Adrenal gland (tissue), 12 donors: ENCODE results near the gene MRPL34. TPM values are rescaled to one million over a fixed set of nuclear protein-coding genes. Genes with fewer than 3 reads are reported as not detected.

Source experiments
- DNase-seq, 7 donors: peaks; one replicate each; pipeline ENCODE4 v3.0.0-alpha.2; 2019 to 2020
- H3K27ac ChIP-seq, 5 donors: fragments of 200-600 bp; sonication (generic) in 4 of 5; 1 replicate in 3 of 5; 2 replicates in 2 of 5; pipeline versions ENCODE4 v1.5.1 to v1.8.0; 2016 to 2020; ENCODE audit warnings: mild to moderate bottlenecking in 1 of 5
- H3K27me3 ChIP-seq: fragments of 200-600 bp; 2 replicates; pipeline ENCODE4 v1.8.0; 2021
- H3K36me3 ChIP-seq, 2 donors: fragments of 200-600 bp; replicated peaks in 1 of 2; 1 replicate in 1 of 2; 2 replicates in 1 of 2; pipeline versions ENCODE4 v1.5.1 to v1.8.0; 2018 to 2022
- H3K4me1 ChIP-seq, 2 donors: fragments of 200-600 bp; replicated peaks in 1 of 2; 1 replicate in 1 of 2; 2 replicates in 1 of 2; pipeline versions ENCODE4 v1.5.1 to v1.8.0; 2018 to 2021
- H3K4me3 ChIP-seq, 4 donors: fragments of 200-600 bp; sonication (generic) in 3 of 4; one replicate each; pipeline ENCODE4 v1.5.1; 2016 to 2018
- H3K9me3 ChIP-seq, 3 donors: fragments of 200-600 bp; sonication (generic) in 1 of 3; replicated peaks in 1 of 3; 1 replicate in 2 of 3; 2 replicates in 1 of 3; pipeline versions ENCODE4 v1.5.1 to v1.8.0; 2016 to 2021
- CTCF ChIP-seq, 6 experiments: fragments of 450-650 bp in 4 of 6; fragments of 200-600 bp in 2 of 6; sonication (generic) in 1 of 6; IDR thresholded peaks; 1 replicate in 5 of 6; 2 replicates in 1 of 6; pipeline versions ENCODE4 v1.5.1 to v1.8.0; 2016 to 2021; ENCODE audit warnings: antibody characterized with exemption in 6 of 6, mild to moderate bottlenecking in 2 of 6, moderate library complexity in 1 of 6
- POLR2A ChIP-seq, 2 donors: fragments of 450-650 bp; IDR thresholded peaks; one replicate each; pipeline ENCODE4 v1.6.1; 2017; ENCODE audit warnings: antibody characterized with exemption in 2 of 2, mild to moderate bottlenecking in 2 of 2, moderate library complexity in 1 of 2
- WGBS, 4 donors: extraction: QIAGEN DNeasy Blood & Tissue Kit in 2 of 4; methylation state at CpG; one replicate each; pipeline versions ENCODE4 v1.1.5 to v1.1.7; 2013 to 2017; 5-methylcytosine and 5-hydroxymethylcytosine counted together
- intact Hi-C, 2 donors: fragments of 100-400 bp; cut with DNase I; formaldehyde crosslinking; loops; one replicate each; pipeline versions ENCODE4 v1.14.1 to v1.15.0; 2022 to 2023
- polyA plus RNA-seq, 3 donors: library from polyadenylated mRNA; stranded (reverse); fragments of 200-250 nt in 2 of 3; fragments of 350-450 nt in 1 of 3; fragmentation: Illumina TruSeq in 1 of 3; extraction: RNeasy Lipid Tissue Mini Kit (QIAGEN cat#74804) in 1 of 3; gene quantifications; one replicate each; pipeline ENCODE4 v1.2.3, GENCODE V29; 2013 to 2014
- total RNA-seq, 9 donors: library from RNA; depleted of rRNA in 4 of 9; stranded (reverse); fragments of >200 nt in 4 of 9; fragments of 120-200 nt in 1 of 9; fragmentation: NEBNext Ultra II Directional in 1 of 9; extraction: Animal tissue kit (Norgen Biotek cat#: 25700) in 1 of 9; gene quantifications; one replicate each; pipeline versions ENCODE4 v1.1.0 to v1.2.4, GENCODE V29; 2013 to 2023
- donor health status: healthy with polysubstance abuse.
- donor health status: Bipolar disorder and iron deficiency.
- donor health status: DM: yes; HTN: yes; CAD: no.
- donor health status: DM: no; HTN: no; CAD: no.
- donor health status: DM: no; HTN: no; CAD: no.
- donor health status: DM: yes; HTN: yes; CAD: no.

The MRPL34 gene
- total and polyA plus RNA-seq, 12 donors: 95.8 to 358 (median 152) TPM

- H3K27ac ChIP-seq: peak overlapping the region in 1 of 5 donors; percentile 38
- H3K36me3 ChIP-seq: no peaks in the 10 kb centered on the region
- no peaks in the 10 kb centered on the region for H3K9me3 ChIP-seq
- TF ChIP-seq POLR2A (IDR thresholded peaks at IDR 0.05) (no peak), CTCF (IDR thresholded peaks at IDR 0.05) (no peak)
- 72 to 86% (median 77%) methylated on average over 17 of the region's 17 CpGs for WGBS, 4 donors
- H3K27me3 ChIP-seq: no peaks in the 10 kb centered on the region
- peaks cover 4 to 30% of the 10 kb centered on the region in 2 donors for H3K4me1 ChIP-seq
- peak in 4 of 7 donors; percentile 57 to 79 (median 62) for DNase-seq
- intact Hi-C loops: no loop called here
- no peak overlapping the region for H3K4me3 ChIP-seq
Measured at GRCh38 chr19:17325881-17326594, 20.4 kb downstream of the MRPL34 start.

- Histone ChIP-seq H3K27me3 (no peaks in the 10 kb centered on the region), H3K27ac (peak overlapping the region in 1 of 5 donors; percentile 8), H3K4me3 (no peak overlapping the region), H3K36me3 (no peaks in the 10 kb centered on the region), H3K4me1 (peaks cover 4 to 30% of the 10 kb centered on the region in 2 donors), H3K9me3 (no peaks in the 10 kb centered on the region)
- WGBS, 4 donors: 76 to 87% (median 82%) methylated on average over 11 of the region's 11 CpGs
- TF ChIP-seq CTCF (IDR thresholded peaks at IDR 0.05) (no peak), POLR2A (IDR thresholded peaks at IDR 0.05) (no peak)
- DNase-seq: no peak
- intact Hi-C loops: no loop called here
Measured at GRCh38 chr19:17326595-17326966, 20.9 kb downstream of the MRPL34 start.

- WGBS, 4 donors: 82 to 85% (median 83%) methylated on average over 17 to 27 of the region's 27 CpGs
- Histone ChIP-seq H3K36me3 (no peaks in the 10 kb centered on the region), H3K27me3 (no peaks in the 10 kb centered on the region), H3K9me3 (no peaks in the 10 kb centered on the region), H3K4me3 (no peak overlapping the region), H3K27ac (peak overlapping the region in 2 of 5 donors; percentile 78 to 79), H3K4me1 (peaks cover 4 to 29% of the 10 kb centered on the region in 2 donors)
- no peak for TF ChIP-seq CTCF (IDR thresholded peaks at IDR 0.05)
- no peak for TF ChIP-seq POLR2A (IDR thresholded peaks at IDR 0.05)
- no peak for DNase-seq
- intact Hi-C loops: no loop called here
Measured at GRCh38 chr19:17327068-17327653, 21.5 kb downstream of the MRPL34 start.

- 17 to 48% (median 24%) methylated on average over 26 to 64 of the region's 64 CpGs for WGBS, 4 donors
- Histone ChIP-seq H3K4me1 (peaks cover 4 to 22% of the 10 kb centered on the region in 2 donors), H3K27ac (peak overlapping the region; percentile 30 to 79 (median 56)), H3K36me3 (no peaks in the 10 kb centered on the region), H3K27me3 (no peaks in the 10 kb centered on the region), H3K4me3 (peak overlapping the region in 1 of 4 donors; percentile 38), H3K9me3 (no peaks in the 10 kb centered on the region)
- intact Hi-C loops: no loop called here
- peak; percentile 84 to 94 (median 92) for DNase-seq
- TF ChIP-seq CTCF (IDR thresholded peaks at IDR 0.05) (peak; percentile 23 to 67 (median 58)), POLR2A (IDR thresholded peaks at IDR 0.05) (no peak)
Measured at GRCh38 chr19:17327654-17328516, 22.2 kb downstream of the MRPL34 start.
